ENCODE results near the gene INSYN1.

Gene INSYN1

GRCh38 chr15:73687351-73687750 is 65.8 kb downstream of the INSYN1 start:
- no peak for DNase-seq (ENCODE audit: low read depth, low spot score)

- DNase-seq (ENCODE audit: low read depth, low spot score): no peak
Observed at GRCh38 chr15:73686781-73687256, 66.3 kb downstream of the INSYN1 start.

DNA sequence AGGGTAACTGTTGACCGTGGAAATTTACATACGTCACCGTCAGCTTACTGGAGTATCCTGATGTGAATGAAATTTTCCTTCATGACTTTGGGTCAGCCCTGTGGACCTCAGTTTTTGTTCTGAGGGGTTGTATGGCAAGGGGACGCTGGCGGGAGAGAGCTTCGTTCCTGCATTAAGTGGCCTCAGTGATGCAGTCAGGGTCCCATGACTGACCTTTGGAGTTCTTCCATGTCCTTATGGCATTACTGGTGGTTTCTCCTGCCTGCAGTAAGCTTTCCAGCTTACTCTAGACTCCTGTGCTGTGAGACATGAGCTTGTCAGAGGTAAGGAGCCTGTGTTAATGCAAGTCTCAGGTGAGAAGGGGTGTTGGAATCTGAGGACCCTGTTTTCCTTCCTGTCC is 67.2 kb downstream of the INSYN1 start:
- DNase-seq (ENCODE audit: low read depth, low spot score): no peak

Data from activated CD4-positive, CD25-positive, alpha-beta regulatory T cell treated with anti-CD3 and anti-CD28 coated beads, Interleukin-2, amount 50 U/mL, for 16 hours (primary cell).